ENCODE data around the gene CRCP.

DNA sequence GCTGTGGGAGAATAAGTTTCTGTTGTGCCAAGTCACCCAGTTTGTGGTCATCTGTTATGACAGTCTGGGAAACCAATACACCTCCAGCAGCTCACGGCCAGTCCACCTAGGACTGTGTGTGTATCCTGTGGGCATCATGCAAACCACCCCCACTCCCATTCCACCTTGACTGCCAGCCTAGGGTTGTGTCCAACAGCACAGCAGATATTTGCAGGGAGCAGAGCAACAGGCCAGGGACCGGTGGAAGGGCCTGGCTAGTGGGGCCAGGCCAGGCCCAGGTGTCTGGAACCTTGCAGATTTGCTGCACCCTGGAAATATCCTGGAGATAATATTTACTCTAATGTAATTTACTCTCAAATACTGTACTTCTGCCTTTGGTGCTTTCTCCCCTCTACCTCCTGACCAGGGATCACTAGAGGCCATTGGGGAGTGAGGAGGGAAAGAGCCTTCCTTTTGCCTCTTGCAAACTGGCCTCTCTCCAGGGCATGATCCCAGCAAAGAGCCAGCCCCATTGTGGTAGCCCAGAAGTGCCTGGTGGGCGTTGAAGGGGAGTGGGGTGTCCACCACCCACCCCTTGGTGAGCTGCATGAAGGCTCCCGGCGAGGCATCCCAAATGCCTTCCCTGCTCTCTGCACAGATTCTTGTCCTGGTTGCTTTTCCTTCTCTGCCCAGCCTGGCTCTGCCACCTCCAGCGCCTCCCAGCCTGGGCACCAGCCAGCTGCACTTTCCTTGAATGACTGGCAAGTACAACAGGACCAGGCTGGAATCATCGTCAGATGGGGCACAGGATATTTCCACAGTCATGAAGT, 75.3 kb downstream of the CRCP start:
- TF ChIP-seq YY1 (IDR thresholded peaks at IDR 0.05; ENCODE audit: insufficient read depth, insufficient read length) (no peak), SUZ12 (IDR thresholded peaks at IDR 0.05; ENCODE audit: extremely low read depth, insufficient read depth, insufficient read length) (no peak), ZNF274 (IDR thresholded peaks at IDR 0.05; ENCODE audit: low read depth, low read length) (no peak)

All from NT2/D1 (cell line).